ENCODE results near the gene THOC6. TPM values are rescaled to one million over a fixed set of nuclear protein-coding genes. Genes with fewer than 3 reads are reported as not detected.

Gene THOC6
- total RNA-seq: 21.8 and 23.5 TPM in 2 replicates

- H3K79me2 ChIP-seq (ENCODE audit: insufficient read depth, low read length): no peaks in the 10 kb centered on the region
- no peak within 1 kb of the TSS for H2AFZ ChIP-seq (ENCODE audit: low read length)
- H3K4me1 ChIP-seq (ENCODE audit: insufficient read depth, low read length): peaks cover 20% of the 10 kb centered on the region
- peaks cover 39% of the 10 kb centered on the region for H4K20me1 ChIP-seq (ENCODE audit: insufficient read depth, low read length)
- no peaks in the 10 kb centered on the region for H3K9me3 ChIP-seq (ENCODE audit: low read depth, low read length)
- TF ChIP-seq, protein P1, sequence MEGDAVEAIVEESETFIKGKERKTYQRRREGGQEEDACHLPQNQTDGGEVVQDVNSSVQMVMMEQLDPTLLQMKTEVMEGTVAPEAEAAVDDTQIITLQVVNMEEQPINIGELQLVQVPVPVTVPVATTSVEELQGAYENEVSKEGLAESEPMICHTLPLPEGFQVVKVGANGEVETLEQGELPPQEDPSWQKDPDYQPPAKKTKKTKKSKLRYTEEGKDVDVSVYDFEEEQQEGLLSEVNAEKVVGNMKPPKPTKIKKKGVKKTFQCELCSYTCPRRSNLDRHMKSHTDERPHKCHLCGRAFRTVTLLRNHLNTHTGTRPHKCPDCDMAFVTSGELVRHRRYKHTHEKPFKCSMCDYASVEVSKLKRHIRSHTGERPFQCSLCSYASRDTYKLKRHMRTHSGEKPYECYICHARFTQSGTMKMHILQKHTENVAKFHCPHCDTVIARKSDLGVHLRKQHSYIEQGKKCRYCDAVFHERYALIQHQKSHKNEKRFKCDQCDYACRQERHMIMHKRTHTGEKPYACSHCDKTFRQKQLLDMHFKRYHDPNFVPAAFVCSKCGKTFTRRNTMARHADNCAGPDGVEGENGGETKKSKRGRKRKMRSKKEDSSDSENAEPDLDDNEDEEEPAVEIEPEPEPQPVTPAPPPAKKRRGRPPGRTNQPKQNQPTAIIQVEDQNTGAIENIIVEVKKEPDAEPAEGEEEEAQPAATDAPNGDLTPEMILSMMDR (IDR thresholded peaks at IDR 0.05; ENCODE audit: extremely low read depth, low read depth, low read length): no peak
- DNase-seq (ENCODE audit: insufficient read length, low spot score, missing footprints): peak; percentile 99
- peaks cover 24% of the 10 kb centered on the region for H3K36me3 ChIP-seq (ENCODE audit: insufficient read depth, low read length)
- peak within 1 kb of the TSS; percentile 94 for H3K4me3 ChIP-seq (ENCODE audit: insufficient read depth, low read length)
- H3K27ac ChIP-seq (ENCODE audit: low read depth, low read length): peak within 1 kb of the TSS; percentile 98
- peak within 1 kb of the TSS; percentile 96 for H3K4me2 ChIP-seq (ENCODE audit: insufficient read depth, low read length)
- H3K27me3 ChIP-seq (ENCODE audit: insufficient read depth, low read length): peaks cover 4% of the 10 kb centered on the region
Observed at GRCh38 chr16:3023669-3024478, at the start of gene THOC6, which contains the start of gene HCFC1R1. Gene THOC6 (plus strand): TSS chr16:3024035. CDS start chr16:3024327, 292 bp downstream. Gene HCFC1R1 (minus strand): TSS chr16:3023942. CDS start chr16:3023941, 1 bp downstream.

GRCh38 chr16:2974319-2975056 is 49.3 kb upstream of the THOC6 start:
- Histone ChIP-seq H4K20me1 (ENCODE audit: insufficient read depth, low read length) (peaks cover 12% of the 10 kb centered on the region), H3K36me3 (ENCODE audit: insufficient read depth, low read length) (no peaks in the 10 kb centered on the region), H3K9me3 (ENCODE audit: low read depth, low read length) (no peaks in the 10 kb centered on the region)

DNA sequence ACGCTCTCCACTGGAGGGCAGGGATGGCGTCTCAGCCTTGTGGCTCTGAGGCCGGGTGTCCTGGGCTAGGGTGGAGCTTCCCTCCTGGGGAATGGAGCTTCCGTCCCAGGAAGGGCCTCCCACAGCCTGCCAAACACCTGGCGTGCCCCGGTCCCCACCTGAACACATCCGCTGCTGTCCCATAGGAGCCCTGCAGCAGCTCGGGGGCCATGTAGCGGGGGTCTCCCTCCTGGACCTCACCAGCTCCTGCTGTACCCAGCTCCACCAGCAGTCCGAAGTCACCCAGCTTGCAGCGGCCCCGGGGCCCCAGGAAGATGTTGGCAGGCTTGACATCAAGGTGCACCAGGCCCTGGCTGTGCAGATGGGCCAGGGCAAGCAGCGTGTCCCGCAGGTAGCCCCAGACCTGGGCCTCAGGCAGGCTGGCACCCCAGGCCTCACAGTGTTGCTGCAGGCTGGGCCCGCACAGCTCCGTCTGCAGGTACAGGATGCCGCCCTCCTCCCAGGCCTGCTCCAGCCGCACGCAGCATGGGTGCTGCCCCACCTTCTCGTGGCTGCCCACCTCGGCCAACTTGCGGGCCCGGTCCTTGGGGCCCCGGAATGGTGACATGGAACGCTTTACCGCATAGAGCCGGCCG is 48.6 kb upstream of the THOC6 start:
- Histone ChIP-seq H3K27ac (ENCODE audit: low read depth, low read length) (no peak overlapping the region), H3K27me3 (ENCODE audit: insufficient read depth, low read length) (no peaks in the 10 kb centered on the region), H3K9me3 (ENCODE audit: low read depth, low read length) (no peaks in the 10 kb centered on the region), H3K4me1 (ENCODE audit: insufficient read depth, low read length) (peaks cover 7% of the 10 kb centered on the region), H3K4me2 (ENCODE audit: insufficient read depth, low read length) (no peak overlapping the region), H3K79me2 (ENCODE audit: insufficient read depth, low read length) (peaks cover 10% of the 10 kb centered on the region), H3K36me3 (ENCODE audit: insufficient read depth, low read length) (no peaks in the 10 kb centered on the region), H3K4me3 (ENCODE audit: insufficient read depth, low read length) (no peak overlapping the region), H4K20me1 (ENCODE audit: insufficient read depth, low read length) (peaks cover 12% of the 10 kb centered on the region), H2AFZ (ENCODE audit: low read length) (no peak overlapping the region)
- no peak for DNase-seq (ENCODE audit: insufficient read length, low spot score, missing footprints)
- TF ChIP-seq, protein P1 (IDR thresholded peaks at IDR 0.05; ENCODE audit: extremely low read depth, low read depth, low read length): no peak

More at GRCh38 chr16:2974319-2975056, 49.3 kb upstream of the THOC6 start:
- no peak overlapping the region for H3K4me3 ChIP-seq (ENCODE audit: insufficient read depth, low read length)
- TF ChIP-seq, protein P1 (IDR thresholded peaks at IDR 0.05; ENCODE audit: extremely low read depth, low read depth, low read length): no peak
- no peak overlapping the region for H3K4me2 ChIP-seq (ENCODE audit: insufficient read depth, low read length)
- no peak overlapping the region for H2AFZ ChIP-seq (ENCODE audit: low read length)
- no peak for DNase-seq (ENCODE audit: insufficient read length, low spot score, missing footprints)
- H3K27me3 ChIP-seq (ENCODE audit: insufficient read depth, low read length): no peaks in the 10 kb centered on the region
- peaks cover 4% of the 10 kb centered on the region for H3K79me2 ChIP-seq (ENCODE audit: insufficient read depth, low read length)
- no peak overlapping the region for H3K27ac ChIP-seq (ENCODE audit: low read depth, low read length)
- H3K4me1 ChIP-seq (ENCODE audit: insufficient read depth, low read length): peaks cover 7% of the 10 kb centered on the region
